Subcutaneous adipose tissue (tissue), 4 donors: ENCODE data around the gene METTL6. TPM values are rescaled to one million over a fixed set of nuclear protein-coding genes. Genes with fewer than 3 reads are reported as not detected.

Source experiments
- CTCF ChIP-seq: fragments of 450-650 bp; IDR thresholded peaks from one replicate; pipeline ENCODE4 v1.5.1; 2016; ENCODE audit warnings: low read depth, mild to moderate bottlenecking, control low read depth, antibody characterized with exemption, moderate library complexity
- total RNA-seq, 4 donors: library from RNA; depleted of rRNA; stranded (reverse); fragments of >200 nt; gene quantifications; one replicate each; pipeline ENCODE4 v1.1.0, GENCODE V29; 2016

METTL6 gene
- total RNA-seq, 4 donors from 2014 or later, result 6.0 to 15.8 (median 13.1) TPM

- no peak for TF ChIP-seq CTCF
Measured at GRCh38 chr3:15384510-15385237, 42.7 kb downstream of the METTL6 start.

GRCh38 chr3:15382405-15382923 lies 44.9 kb downstream of the METTL6 start:
- TF ChIP-seq CTCF, result no peak

- TF ChIP-seq CTCF, result no peak
Measured at GRCh38 chr3:15380980-15381890, 46.1 kb downstream of the METTL6 start.

- TF ChIP-seq CTCF, result no peak
Measured at GRCh38 chr3:15377961-15378791, 49.2 kb downstream of the METTL6 start.

DNA sequence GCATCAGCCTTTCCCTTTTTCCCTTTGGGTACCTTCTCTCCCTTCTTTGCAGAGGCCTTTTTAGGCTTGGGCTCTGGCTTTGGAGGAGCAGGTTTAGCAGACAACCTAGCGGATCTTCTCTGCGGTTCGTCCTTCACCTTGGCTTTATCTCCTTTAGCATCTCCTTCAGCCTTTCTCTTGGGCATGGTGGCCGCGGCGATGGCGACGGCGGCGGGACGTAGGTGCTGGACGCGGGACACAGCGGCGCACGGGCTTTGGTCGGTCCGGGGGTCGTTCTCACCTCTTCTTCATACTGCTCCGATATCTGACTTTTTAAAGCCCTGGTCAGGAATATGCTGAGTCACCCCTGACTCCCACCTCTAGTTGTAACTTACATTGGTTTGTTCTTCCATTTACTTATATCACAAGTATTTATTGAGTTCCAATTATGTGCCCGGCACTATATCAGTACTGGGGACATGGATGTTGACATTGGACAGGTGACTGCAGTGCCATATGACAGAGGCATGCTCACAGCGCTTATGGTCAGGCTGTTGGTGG lies 51.8 kb downstream of the METTL6 start:
- TF ChIP-seq CTCF, result no peak

GRCh38 chr3:15372918-15373317 lies 54.4 kb downstream of the METTL6 start:
- no peak for TF ChIP-seq CTCF
